ENCODE data around the gene SNRPD2. TPM values are rescaled to one million over a fixed set of nuclear protein-coding genes. Genes with fewer than 3 reads are reported as not detected.

Gene SNRPD2
- total RNA-seq, 2 donors from 2014 or later, result 158 to 201 TPM

DNA sequence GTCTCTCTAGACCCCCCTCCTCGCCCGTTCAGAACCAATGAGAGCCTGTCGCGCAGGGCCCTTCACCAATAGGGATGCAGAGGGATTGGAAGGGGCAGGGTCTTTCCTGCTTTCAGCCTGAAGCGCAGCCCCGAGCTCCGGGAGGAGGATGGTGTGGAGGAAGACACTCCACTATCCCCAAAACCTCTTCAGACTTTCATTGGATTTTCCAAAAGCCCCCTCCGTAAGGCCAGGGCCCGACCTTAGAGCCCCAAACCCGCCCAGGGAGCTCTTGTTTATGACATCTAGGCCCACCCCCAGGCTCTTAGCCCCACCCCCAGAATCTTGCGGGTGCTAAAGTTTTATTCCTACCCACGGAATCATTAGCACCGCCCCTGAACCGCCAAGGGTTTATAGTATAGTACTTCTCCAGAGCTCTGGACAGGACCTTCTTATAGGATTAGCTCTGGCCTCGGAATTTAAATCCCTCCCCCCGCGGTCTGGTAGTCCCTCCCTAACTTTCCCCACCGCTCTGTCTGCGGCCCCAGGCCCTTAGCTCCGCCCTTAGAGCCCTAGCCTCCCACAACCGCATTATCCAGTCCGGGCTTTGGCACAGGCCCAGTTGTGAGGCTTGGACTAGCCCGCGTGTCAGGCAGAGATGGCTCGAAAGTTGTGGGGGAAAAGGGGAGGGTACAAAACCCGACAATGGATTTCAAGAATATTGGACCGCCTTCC is 46.0 kb downstream of the SNRPD2 start:
- Histone ChIP-seq H3K27ac (peak overlapping the region; percentile 36 to 61), H3K9me3 (no peaks in the 10 kb centered on the region), H3K4me1 (peaks cover 0 to 33% of the 10 kb centered on the region in 2 donors), H3K27me3 (no peaks in the 10 kb centered on the region), H3K36me3 (no peaks in the 10 kb centered on the region), H3K4me3 (peak overlapping the region; percentile 41 to 49)
- TF ChIP-seq, protein P1, sequence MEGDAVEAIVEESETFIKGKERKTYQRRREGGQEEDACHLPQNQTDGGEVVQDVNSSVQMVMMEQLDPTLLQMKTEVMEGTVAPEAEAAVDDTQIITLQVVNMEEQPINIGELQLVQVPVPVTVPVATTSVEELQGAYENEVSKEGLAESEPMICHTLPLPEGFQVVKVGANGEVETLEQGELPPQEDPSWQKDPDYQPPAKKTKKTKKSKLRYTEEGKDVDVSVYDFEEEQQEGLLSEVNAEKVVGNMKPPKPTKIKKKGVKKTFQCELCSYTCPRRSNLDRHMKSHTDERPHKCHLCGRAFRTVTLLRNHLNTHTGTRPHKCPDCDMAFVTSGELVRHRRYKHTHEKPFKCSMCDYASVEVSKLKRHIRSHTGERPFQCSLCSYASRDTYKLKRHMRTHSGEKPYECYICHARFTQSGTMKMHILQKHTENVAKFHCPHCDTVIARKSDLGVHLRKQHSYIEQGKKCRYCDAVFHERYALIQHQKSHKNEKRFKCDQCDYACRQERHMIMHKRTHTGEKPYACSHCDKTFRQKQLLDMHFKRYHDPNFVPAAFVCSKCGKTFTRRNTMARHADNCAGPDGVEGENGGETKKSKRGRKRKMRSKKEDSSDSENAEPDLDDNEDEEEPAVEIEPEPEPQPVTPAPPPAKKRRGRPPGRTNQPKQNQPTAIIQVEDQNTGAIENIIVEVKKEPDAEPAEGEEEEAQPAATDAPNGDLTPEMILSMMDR (IDR thresholded peaks at IDR 0.05), result no peak
- peak; percentile 88 for DNase-seq (ENCODE audit: low spot score)

DNA sequence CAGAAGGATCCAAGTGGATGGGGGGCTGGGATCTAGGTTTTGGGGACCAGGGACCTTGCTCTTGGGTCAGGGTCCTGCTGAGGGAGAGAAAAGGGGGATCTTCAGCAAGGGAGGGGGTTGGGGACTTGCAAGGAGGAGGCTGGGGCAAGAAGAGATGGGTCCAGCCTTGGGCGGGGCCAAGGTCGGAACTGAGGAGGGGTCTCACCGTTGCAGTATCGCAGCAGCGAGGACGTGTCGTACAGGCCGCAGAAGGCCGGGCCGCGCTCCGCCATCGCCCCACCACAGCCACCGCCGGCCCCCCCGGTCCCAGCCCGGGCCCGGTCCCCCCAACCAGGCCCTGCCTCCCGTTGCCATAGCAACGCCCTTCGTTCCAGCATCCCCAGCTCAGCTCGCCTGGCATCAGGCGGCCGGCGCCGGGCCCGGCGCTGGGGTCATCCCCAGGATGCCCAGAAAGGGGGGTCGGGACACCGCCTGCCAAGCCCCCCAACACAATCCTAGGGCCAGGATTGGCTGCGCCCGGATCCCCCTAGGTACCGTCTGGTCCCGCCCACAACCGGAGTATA is 46.6 kb downstream of the SNRPD2 start:
- Histone ChIP-seq H3K9me3 (no peaks in the 10 kb centered on the region), H3K27me3 (no peaks in the 10 kb centered on the region), H3K27ac (no peak overlapping the region), H3K4me1 (peaks cover 0 to 33% of the 10 kb centered on the region in 2 donors), H3K36me3 (no peaks in the 10 kb centered on the region), H3K4me3 (peak overlapping the region; percentile 41 to 49)
- TF ChIP-seq, protein P1 (IDR thresholded peaks at IDR 0.05), result no peak
- DNase-seq (ENCODE audit: low spot score), result no peak

DNA sequence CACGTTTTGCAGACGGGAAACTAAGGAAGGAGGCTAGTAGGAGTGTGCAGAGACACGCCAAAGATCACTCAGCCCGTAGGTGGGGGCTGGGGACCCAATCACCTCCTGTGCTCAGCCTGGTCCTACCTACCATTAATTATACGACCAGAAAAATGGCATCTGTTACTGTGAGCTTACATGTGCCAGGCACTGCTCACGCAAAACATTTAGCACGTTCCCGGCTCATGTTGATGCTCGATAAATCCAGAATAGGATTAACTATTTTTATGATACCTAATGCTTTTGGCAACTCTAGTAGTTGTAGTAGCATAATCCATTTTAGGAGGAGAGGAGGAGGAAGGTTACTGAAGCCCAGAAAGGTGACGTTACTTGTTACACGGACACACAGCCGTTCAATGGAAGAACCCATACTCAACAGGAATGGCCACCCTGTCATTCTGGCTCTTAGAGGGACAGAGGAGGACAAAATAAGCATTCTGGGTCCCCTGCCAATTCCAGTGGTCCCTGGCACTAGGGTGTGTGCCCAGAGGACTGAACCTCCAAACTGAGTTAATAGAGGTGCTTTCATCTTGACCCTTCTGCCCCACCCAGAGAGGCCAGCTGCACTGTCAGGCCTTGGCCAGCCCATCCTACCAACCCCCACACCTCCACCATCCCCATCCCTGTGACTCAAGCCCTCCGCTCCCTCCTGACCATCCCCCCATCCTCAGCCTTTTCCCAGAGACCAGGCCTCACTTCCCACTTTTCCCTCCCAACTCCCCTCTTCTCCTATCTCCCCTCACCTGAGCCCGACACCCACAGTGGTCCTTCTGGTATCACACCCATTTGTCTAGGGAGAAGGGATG is 47.6 kb downstream of the SNRPD2 start:
- DNase-seq (ENCODE audit: low spot score), result no peak
- no peaks in the 10 kb centered on the region for H3K27me3 ChIP-seq
- no peak overlapping the region for H3K27ac ChIP-seq
- no peak overlapping the region for H3K4me3 ChIP-seq
- H3K36me3 ChIP-seq, result no peaks in the 10 kb centered on the region
- H3K9me3 ChIP-seq, result no peaks in the 10 kb centered on the region
- TF ChIP-seq, protein P1 (IDR thresholded peaks at IDR 0.05), result no peak
- peaks cover 0 to 37% of the 10 kb centered on the region in 2 donors for H3K4me1 ChIP-seq

DNA sequence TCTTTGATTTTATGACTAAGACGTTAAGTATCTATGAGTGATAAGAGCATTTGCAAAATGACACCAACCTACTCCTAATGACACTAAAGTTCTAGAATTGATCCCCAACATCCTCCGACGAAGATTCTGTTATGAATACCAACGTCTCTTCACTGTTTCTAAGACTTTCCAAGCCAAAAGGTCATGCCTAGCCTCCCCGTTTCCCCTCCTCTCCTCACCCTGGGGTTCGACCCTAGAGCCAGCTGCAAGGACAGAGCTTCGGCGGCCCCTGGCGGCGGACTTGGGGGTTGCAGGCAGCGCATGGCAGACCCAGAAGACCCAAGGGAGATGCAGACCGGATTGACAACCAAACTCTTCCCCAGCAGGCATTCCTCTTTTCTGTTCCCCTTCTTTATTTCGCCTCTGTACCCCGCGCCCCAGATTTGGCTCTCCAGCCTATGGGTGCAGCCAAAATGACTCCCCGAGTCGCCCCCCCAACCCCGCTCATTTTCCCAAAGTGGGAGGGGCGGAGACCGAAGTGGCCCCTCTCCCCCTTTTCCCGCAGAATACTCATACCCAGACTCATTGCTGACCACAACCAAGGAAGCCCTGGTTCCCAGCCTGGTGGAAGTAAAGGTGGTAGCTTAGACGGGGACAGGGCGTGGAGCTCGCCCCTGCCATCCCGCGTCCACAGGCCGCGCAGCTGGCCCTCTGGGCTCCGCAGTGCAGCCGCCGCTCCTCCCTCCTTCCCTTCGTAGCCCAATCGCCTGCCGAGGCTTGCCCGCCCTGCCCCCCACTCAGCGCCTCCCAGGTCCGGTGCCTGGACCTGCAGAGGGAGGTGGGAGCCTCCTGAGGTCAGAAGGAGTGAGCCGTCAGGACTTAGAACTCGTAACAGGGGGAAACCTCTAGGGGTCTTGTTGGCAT is 48.5 kb downstream of the SNRPD2 start:
- TF ChIP-seq, protein P1 (IDR thresholded peaks at IDR 0.05), result peak; percentile 99
- no peaks in the 10 kb centered on the region for H3K27me3 ChIP-seq
- no peak overlapping the region for H3K4me3 ChIP-seq
- peaks cover 0 to 45% of the 10 kb centered on the region in 2 donors for H3K4me1 ChIP-seq
- no peaks in the 10 kb centered on the region for H3K9me3 ChIP-seq
- DNase-seq (ENCODE audit: low spot score), result peak; percentile 84
- no peak overlapping the region for H3K27ac ChIP-seq
- H3K36me3 ChIP-seq, result no peaks in the 10 kb centered on the region

All from right atrium auricular region (tissue), 2 donors.